Fibroblast of the aortic adventitia (primary cell): Measurements from ENCODE around the gene DEPDC5. TPM values are rescaled to one million over a fixed set of nuclear protein-coding genes. Genes with fewer than 3 reads are reported as not detected.

Experiments used
- DNase-seq: peaks from one replicate; pipeline ENCODE4 v3.0.0-alpha.2; 2010; ENCODE audit warnings: low read depth
- H3K4me3 ChIP-seq: 2 replicates; pipeline ENCODE4 v1.5.1; 2011; ENCODE audit warnings: low read depth, mild to moderate bottlenecking, control low read depth, low read length, moderate library complexity
- CTCF ChIP-seq: IDR thresholded peaks from 2 replicates; pipeline ENCODE4 v1.5.1; 2011; ENCODE audit warnings: mild to moderate bottlenecking, low read length, control low read depth, inconsistent platforms; ENCODE audit not compliant: insufficient read depth
- total RNA-seq: library from RNA; depleted of rRNA; stranded (reverse); fragments of >200 nt; gene quantifications from 2 replicates; pipeline ENCODE4 v1.2.3, GENCODE V29; 2012; ENCODE audit warnings: low replicate concordance

Gene DEPDC5
- total RNA-seq, 1 donor, result 17.7 TPM

- no peak for DNase-seq
- no peak overlapping the region for H3K4me3 ChIP-seq
- no peak for TF ChIP-seq CTCF
Observed at GRCh38 chr22:31933816-31934482, 180.1 kb downstream of the DEPDC5 start.

GRCh38 chr22:31935961-31936635, 182.3 kb downstream of the DEPDC5 start:
- DNase-seq, result no peak
- no peak for TF ChIP-seq CTCF
- no peak overlapping the region for H3K4me3 ChIP-seq

GRCh38 chr22:31937341-31937740, 183.5 kb downstream of the DEPDC5 start:
- no peak for TF ChIP-seq CTCF
- no peak overlapping the region for H3K4me3 ChIP-seq
- DNase-seq, result no peak

- no peak for TF ChIP-seq CTCF
- no peak for DNase-seq
- no peak overlapping the region for H3K4me3 ChIP-seq
Observed at GRCh38 chr22:31938296-31938695, 184.5 kb downstream of the DEPDC5 start.

- no peak for DNase-seq
- no peak for TF ChIP-seq CTCF
- no peak overlapping the region for H3K4me3 ChIP-seq
Observed at GRCh38 chr22:31940506-31940905, 186.7 kb downstream of the DEPDC5 start.

- H3K4me3 ChIP-seq, result no peak overlapping the region
- TF ChIP-seq CTCF, result no peak
- DNase-seq, result no peak
Observed at GRCh38 chr22:31942091-31942490, 188.3 kb downstream of the DEPDC5 start.
